ENCODE data around the gene ABHD16B.

ABHD16B gene

DNA sequence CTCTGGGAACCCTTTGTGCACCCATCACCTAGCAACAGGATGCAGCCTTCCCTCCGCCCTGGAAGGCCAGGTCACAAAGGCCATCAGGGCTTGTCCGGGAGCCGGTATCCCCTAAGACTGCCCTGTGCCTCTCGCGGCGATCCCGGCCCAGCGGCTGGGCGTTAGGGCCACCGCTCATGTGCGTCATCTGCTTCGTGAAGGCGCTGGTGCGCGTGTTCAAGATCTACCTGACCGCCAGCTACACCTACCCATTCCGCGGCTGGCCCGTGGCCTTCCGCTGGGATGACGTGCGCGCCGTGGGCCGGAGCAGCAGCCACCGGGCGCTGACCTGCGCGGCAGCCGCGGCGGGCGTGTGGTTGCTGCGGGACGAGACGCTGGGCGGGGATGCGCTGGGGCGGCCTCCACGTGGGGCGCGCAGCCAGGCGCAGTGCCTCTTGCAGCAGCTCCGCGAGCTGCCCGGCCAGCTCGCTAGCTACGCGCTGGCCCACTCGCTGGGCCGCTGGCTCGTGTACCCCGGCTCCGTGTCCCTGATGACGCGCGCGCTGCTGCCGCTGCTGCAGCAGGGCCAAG is at the start of gene ABHD16B:
Gene ABHD16B, plus strand, starts transcription at position 134 of the 570 bp plus-strand sequence. Its CDS starts 43 bp downstream, at position 177.
- DNase-seq (ENCODE audit: low read depth in 3 of 3): no peak

DNA sequence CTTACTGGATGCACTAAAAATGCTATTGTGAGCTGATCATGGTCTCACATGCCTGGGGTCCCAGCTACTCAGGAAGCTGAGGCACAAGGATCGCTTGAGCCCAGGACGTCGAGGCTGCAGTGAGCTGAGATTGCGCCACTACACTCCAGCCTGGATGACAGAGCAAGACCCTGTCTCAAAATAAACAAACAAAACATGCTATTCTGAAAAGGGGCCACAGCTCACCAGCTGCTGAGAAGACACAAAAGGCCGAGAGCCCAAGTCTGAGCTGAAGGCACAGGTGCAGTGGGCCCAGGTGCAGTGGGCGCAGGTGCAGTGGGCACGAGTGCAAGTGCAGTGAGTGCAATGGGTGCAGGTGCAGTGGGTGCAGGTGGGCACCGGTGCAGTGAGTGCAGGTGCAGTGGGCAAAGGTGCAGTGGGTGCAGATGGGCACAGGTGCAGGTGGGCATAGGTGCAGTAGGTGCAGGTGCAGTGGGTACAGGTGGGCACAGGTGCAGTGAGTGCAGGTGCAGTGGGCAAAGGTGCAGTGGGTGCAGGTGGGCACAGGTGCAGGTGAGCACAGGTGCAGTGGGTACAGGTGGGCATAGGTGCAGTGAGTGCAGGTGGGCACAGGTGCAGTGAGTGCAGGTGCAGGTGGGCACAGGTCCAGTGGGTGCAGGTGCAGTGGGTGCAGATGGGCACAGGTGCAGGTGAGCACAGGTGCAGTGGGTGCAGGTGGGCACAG is 46.2 kb upstream of the ABHD16B start:
- DNase-seq (ENCODE audit: low read depth in 3 of 3): no peak

DNA sequence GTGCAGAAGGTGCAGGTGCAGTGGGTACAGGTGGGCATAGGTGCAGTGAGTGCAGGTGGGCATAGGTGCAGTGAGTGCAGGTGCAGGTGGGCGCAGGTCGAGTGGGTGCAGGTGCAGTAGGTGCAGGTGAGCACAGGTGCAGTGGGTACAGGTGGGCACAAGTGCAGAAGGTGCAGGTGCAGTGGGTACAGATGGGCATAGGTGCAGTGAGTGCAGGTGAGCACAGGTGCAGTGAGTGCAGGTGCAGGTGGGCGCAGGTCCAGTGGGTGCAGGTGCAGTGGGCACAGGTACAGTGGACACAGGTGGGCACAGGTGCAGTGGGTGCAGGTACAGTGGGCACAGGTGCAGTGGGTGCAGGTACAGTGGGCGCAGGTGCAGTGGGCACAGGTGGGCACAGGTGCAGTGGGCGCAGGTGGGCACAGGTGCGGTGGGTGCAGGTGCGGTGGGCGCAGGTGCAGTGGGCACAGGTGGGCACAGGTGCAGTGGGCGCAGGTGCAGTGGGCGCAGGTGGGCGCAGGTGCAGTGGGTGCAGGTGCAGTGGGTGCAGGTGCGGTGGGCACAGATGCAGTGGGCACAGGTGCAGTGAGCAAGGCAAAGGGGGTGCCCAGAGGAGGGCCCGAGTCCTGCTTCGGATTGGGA is 45.6 kb upstream of the ABHD16B start:
- no peak for DNase-seq (ENCODE audit: low read depth in 3 of 3)

DNA sequence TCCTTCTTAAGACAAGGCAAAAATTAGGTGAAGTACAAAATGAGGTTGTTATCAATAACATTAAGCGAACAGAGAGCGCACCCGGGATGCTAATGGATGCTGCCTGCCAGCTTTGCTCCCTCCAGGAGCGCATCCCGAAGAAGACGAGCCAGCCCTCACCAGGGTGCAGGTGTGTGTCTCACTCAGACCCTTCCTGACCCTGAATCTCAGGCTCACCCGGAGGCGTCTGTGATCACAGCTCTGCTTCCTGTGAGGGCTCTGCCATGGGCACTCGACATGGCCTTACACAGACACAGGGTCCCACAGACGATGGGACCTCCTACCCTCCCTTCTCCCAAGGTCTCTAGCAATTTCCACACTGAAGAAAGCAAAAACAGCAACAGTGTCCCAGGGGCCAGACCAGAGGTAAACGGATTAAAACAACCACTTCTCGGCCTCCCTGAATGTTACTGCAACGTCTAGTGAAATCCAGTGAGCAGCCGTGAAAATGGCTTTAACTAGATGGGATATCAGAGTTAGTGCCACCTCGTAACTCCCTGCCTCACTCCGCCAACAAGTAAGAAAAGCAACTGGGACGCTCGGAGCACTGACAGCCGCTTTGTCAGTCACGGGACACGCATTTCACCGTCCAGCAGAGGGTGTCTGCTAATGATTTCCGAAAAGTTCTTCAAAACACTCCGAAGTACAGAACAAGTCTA is 41.9 kb upstream of the ABHD16B start:
- no peak for DNase-seq (ENCODE audit: low read depth in 3 of 3)

DNA sequence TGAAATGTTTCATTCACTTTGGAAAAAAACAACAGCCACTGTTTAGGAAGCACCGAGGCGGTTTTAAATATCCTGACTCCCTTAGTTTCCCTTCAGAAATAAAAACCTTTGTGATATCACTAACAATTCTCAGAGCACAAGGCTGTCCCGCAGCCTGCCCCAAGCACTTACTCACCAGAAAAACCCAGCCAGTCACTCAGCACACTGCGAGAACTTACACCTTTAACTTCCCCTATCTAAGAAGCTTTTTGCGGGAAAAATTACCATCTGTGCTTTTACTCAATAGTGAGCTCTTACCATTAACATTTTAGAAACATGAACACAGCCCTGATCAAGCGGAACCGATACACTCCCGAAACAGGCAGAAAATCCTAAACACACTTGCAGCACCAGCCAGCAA is 39.5 kb upstream of the ABHD16B start:
- no peak for DNase-seq (ENCODE audit: low read depth in 3 of 3)

DNA sequence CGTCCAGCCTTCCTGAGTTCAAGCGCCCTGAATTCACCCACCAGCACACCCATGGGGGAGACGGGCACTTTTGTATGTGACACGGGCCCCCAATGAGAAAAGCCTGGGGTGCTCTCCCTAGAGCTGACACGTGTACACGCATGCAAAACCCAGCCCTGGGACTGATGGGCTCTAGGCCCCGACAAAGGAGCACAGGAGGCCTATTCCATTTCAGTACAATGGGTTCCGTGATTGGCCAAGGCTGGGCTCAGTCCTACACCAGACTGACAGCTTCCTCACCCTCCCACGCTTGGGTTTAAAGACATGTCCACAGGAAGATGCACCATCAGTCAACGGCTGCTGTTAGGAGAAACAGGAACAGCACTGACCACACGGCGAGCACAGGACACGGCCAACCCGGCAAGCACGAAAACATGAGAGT is 39.0 kb upstream of the ABHD16B start:
- no peak for DNase-seq (ENCODE audit: low read depth in 3 of 3)

DNA sequence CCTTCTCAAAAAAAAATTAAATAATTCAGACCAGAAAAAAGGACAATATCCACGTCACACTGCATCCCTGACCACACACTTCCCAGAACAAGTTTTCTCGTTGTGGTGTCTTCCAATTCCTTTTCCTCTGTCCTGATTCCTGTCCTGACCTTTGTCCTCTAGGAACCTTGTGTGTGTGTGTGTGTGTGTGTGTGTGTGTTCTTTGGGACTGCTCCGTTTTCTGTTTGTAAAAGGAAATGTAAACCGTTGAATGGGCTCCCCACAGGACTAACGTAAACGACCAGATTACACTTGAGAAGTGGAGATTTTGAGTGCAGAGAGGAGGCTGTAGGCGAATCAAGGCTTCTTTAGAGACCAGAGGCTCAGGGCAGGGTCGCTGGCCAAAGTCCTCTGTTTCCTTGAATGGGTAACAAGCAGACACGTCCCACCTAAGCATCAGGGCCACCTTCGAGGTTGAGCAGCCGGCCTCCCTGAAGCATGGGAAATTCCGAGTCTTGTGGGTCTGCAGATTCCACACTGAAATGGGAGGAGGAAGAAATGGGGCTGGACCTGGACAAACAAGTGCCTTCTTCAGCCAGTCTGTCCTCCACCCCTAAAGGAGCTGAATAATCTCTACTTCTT is 37.5 kb upstream of the ABHD16B start:
- DNase-seq (ENCODE audit: low read depth in 3 of 3): no peak

DNA sequence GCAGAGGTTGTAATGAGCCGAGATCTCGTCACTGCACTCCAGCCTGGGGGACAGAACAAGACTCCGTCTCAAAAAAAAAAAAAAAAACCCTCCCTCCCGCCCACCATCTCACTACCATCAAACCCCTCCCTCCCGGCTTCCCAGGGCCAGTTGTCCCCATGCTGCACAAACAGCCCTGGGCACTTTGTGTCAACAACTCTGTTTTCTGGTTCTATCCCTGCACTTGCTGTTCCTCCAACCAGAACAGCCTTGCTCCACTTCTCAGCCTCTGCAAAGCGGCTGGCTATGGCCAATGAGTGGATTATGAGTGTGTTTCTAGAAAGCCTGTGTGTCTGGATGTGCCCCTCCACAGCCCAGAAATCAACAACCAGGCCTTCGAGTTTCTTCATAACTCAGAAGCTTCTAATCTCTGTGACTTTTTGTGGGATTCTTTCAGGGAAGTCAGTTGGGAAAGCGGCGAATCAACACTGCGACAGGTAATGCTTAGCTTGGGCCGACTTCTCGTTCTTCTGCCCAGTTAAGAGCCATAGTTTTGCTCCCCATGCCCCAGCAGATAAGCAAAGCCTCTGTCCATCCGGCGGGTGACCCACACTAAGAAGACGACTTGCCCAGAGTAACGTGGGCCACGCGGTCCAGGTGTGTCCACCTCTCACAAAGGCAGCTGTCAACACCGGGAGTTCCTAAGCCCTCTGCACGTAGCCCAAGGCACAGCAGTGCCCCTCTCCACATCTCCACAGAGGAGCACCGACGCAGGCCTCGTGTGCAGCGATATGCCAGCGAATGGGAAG is 35.8 kb upstream of the ABHD16B start:
- no peak for DNase-seq (ENCODE audit: low read depth in 3 of 3)

DNA sequence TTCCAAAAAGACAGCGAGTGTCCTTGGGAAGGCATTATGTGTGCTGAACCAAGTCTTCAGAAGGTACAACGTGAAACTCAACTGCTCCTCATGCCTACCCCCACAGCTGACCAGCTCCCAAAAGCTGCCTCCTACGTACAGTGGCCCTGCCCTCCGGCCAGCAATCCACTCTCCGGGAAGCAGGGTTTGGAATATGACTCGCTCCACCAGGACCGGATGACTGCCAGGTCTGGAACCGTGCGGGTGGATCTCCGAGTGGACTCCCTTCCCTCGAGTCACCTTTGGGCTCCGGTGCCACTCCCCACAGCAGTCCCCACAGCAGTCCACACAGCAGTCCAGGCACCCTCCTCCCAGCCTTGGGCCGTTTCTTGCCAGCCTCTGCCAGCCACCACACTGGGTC is 34.5 kb upstream of the ABHD16B start:
- no peak for DNase-seq (ENCODE audit: low read depth in 3 of 3)

DNA sequence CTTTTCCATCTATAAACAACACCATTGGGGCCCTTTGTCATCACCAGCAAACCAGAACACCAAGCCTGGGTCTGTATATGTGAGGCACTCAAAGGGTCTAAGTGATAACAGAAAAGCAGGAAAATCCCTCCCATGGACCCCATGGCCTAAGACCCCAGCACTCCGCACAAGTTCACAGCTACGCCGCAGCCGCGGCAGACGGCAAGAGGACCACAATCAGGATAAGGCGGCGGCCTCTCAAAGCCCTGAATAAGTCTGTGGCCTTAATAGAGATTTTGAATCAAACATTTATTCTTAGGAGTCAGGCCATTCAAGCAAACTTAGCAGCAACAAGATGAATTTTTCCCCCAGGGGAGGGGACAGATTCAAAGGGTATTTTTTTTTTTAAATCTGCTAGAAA is 33.2 kb upstream of the ABHD16B start:
- no peak for DNase-seq (ENCODE audit: low read depth in 3 of 3)

DNA sequence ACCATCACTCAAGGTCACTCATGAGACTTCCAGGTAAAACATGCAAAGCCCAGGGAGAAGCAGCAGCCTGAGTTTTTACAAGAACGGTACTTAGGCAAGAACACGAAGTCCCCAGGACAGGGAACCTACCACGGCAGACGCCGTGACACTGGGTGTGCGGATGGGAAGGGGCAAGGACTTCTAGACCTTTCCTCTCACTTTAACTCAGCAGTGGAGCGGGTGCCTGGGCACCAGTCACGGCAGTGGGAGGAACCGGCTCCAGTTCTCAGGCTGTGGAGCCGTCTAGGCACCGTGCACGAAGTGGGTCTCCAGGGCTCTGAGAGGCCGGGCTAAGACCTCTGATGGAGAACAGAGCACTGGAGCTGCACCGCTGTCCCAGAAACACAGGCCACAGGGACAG is 32.8 kb upstream of the ABHD16B start:
- DNase-seq (ENCODE audit: low read depth in 3 of 3): no peak

DNA sequence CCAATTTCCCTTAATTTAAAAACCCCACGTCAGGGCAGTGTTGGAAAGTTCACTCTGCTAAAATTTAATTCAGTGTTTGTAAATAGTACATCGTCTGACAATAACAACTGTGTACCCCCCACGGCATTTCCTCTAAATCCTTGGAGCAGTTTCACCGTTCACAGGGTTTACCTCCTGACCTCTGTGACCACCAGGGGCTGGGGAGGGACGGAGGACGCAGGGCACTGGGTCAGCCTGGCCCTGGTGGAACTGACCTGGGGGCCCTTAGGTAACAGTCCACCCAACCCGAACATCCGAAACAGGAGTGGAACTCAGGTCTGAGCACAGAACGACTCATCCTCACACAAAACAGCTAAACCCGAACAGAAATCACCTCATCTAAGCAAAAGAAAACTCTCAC is 32.3 kb upstream of the ABHD16B start:
- DNase-seq (ENCODE audit: low read depth in 3 of 3): no peak

DNA sequence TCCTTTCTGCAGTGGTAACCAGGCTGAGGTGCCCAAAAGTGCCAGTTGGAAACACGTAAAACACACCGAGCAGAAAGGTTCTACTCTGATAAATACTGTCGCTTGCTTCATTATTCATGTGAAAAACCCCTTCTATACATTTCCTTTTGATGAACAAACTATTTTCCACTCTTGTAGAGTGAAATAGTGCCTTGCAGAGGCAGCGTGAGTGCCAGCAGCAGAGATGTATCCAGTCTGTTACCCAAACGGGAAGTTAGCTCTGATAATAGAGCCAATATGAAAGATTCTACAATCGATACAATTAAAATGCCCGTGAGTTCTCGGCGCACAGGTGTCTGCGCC is 31.7 kb upstream of the ABHD16B start:
- no peak for DNase-seq (ENCODE audit: low read depth in 3 of 3)

DNA sequence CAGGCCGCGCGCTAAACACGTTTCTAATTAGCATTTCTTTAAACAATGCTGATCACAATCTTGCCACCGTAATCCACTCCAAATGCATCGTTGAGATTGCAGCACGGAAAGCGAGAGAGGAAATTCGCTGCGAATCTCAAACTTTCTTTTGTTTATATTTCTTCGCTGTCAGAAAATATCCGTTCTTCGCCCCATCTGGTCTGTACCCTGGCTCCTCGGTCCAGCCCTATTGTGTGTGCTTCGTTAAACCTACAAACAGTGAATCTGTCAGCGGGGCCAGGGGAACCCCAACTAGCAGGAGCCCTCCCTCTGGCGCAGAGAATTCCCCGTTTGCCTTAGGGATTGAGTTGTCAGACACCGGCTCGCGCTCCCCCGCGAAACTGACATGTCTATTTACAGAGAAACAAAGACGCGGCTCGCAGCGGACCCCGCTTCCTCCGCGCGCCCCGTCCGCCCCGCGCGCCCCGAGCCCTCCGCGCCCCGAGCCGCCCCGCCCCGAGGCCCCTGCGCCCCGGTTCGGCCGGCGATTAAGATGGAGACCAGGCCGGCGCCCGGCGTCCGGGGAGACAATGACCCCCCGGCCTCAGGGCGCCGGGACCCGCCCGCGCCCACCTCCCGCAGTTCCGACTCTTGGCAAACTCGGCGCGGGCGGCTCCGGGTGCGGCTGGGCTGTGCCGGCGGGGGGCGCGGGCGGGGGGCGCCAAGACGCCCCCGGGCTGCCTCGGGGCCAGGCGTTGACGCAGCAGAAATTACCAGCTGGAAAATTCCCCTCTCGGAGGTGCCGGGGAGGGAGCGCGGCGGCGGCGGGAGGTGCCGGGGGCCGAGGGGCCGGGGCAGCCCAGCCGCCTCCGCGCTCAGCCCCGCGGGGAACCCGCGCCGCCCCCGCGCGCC is 31.1 kb upstream of the ABHD16B start:
- DNase-seq (ENCODE audit: low read depth in 3 of 3): no peak

DNA sequence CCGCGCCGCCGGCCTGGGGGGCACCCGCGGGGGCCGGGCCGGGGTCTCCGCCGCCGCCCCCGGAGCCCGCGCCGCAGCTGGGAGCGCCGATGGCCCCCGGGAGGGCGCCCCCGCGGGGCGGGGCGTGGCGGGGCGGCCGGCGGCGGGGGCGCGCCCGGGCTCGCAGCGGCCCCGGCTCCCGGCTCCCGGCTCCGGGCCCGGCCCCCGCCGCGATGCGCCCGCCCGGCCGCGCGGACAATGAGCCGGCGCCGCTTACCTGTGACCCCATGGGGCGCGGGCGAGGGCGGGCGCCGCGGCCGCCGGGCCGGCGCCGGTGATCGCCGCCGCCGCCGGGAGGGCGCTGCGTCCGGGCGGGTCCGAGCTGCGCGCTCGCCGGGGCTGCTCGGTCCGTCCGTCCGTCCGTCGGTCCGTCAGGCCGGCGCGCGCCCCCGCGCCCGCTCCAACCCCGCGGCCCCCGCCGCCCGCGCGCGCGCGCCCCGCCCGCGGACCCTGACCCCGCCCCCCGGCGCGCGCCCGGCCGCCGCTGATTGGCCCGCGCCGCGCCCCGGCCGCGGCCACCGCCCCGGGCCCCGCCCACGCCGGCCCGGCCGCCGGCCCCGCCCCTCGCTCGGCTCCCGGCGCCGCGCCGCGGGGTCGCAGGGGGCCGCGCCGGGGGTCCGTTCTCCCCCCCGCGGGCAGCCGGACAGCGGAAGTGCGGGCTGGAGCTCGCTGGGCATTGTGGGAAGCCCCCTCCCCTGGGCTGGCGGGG is 30.3 kb upstream of the ABHD16B start, which contains the start of gene ZBTB46:
Gene ZBTB46, minus strand, starts transcription at position 424 of the 748 bp plus-strand sequence. CDS start 40,507 bp downstream, outside the sequence.
- no peak for DNase-seq (ENCODE audit: low read depth in 3 of 3)

DNA sequence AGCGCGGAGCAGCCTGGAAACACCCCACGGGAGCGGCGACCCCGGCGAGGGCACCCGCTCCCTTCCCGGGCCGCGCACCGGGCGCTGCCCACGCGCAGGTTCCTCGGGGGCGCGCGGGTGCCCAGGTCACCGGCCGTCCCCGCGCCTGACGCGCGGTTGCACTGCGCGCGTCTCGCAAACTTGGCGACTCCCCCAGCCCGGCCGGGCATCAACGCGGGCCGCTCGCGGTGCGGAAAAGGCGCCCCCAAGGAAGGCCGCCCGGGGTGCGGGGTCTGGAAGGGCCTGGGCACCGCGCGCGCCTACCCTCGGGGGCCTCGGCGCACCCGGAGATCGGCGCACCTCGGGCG is 29.7 kb upstream of the ABHD16B start:
- DNase-seq (ENCODE audit: low read depth in 3 of 3): no peak

DNA sequence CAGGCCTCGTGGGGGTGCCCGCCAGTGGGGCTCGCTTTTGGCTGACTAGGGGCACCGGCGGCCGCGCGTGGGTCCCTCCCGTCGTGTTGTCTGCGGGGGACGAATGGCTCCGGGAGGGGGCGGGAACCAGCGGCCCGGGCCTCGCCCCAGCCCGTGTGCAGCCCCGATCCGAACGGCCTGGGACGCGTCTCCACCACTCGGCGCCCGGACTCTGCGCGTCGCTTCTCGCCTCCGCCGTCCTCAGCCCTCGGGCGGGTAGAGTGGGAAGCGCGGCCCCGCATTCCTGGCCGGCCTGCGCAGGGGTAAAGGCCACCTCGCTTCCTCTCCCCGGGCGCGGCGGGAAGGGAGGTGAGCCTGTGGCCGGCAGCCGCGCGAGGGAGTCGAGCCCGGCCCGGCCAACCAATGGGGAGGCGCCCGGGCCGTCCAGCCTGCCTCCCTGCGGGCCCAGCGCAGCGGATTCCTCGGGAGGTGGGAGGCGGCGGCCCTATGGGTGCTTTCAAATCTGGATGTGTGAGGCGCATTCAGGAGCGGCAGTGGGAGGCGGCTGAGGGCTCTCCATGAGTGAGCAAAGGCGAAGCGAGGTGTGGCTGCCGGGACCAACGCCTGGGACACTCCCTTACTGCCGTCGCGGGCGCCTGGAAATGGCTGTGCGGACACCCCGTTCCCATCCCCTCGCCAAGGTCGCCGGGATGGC is 29.2 kb upstream of the ABHD16B start:
- DNase-seq (ENCODE audit: low read depth in 3 of 3): no peak

DNA sequence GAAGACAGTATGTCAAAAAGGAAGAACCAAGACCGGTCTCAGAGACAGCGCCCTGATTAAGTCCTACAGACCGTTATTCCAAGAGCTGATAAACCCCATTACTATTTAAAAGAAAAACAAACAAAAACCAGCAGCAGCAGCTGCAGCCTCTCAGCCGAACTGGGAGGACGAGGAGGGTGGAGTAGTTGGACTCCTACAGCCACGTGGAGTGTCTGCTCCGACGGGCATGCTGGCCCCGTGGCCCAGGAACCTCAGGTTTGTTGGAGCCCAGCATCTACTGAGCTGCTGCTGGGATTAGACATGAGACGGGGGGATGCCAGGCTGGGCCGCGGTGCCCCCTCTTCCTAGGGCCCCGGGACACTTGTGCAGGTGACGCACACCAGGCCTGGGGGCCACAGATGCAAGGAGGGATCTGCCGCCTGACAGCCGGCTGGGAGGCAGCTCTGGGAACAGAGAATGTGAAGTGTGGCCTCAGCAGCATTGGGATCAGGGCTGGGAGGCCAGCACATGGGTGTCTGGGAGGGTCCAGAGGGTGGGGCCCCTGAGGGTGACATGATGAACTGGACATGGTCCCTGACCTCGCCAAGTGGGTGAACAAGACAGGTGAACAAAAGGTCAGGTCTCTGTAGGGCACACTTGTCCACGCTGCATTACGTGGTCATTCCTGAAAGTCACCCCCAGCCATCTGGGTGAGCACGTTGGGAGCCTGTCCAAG is 27.4 kb upstream of the ABHD16B start:
- DNase-seq (ENCODE audit: low read depth in 3 of 3): no peak

All from stimulated activated CD4-positive, alpha-beta T cell treated with anti-CD3 and anti-CD28 coated beads, TNF-alpha, amount 100 ng/mL, for 4 hours (primary cell).